GM03348 (cell line): Measurements from ENCODE around the gene HIBCH.
"Not testable (repeated sequence)": the region's sequence is repeated elsewhere in the genome, so short reads cannot be mapped to it uniquely, and the experiment has no call there.

Experiments used
- DNase-seq: peaks from one replicate; pipeline ENCODE4 v3.0.0; 2012; ENCODE audit warnings: low spot score

Gene HIBCH

GRCh38 chr2:190319555-190320498 lies at the start of gene HIBCH:
Gene HIBCH (minus strand): TSS chr2:190319826. CDS start chr2:190319750, 76 bp downstream.
- DNase-seq: peak; percentile 96

- DNase-seq: no peak
These were observed 47.5 kb upstream of the HIBCH start for GRCh38 chr2:190367091-190367490.

GRCh38 chr2:190366248-190366753 lies 46.7 kb upstream of the HIBCH start:
- DNase-seq: no peak

GRCh38 chr2:190365499-190366204 lies 46.0 kb upstream of the HIBCH start:
- no peak for DNase-seq

GRCh38 chr2:190362894-190363293 lies 43.3 kb upstream of the HIBCH start:
- no peak for DNase-seq

- no peak for DNase-seq
These were observed 41.9 kb upstream of the HIBCH start for GRCh38 chr2:190361572-190361971.

GRCh38 chr2:190360965-190361364 lies 41.3 kb upstream of the HIBCH start:
- DNase-seq: no peak

- no peak for DNase-seq
These were observed 40.9 kb upstream of the HIBCH start for GRCh38 chr2:190360561-190360960.

- not testable (repeated sequence) for DNase-seq
These were observed 39.2 kb upstream of the HIBCH start for GRCh38 chr2:190358655-190359448.

GRCh38 chr2:190357600-190357999 lies 38.0 kb upstream of the HIBCH start:
- DNase-seq: no peak

- no peak for DNase-seq
These were observed 36.5 kb upstream of the HIBCH start for GRCh38 chr2:190355968-190356644.

- no peak for DNase-seq
These were observed 34.5 kb upstream of the HIBCH start for GRCh38 chr2:190354003-190354690.

- DNase-seq: no peak
These were observed 33.9 kb upstream of the HIBCH start for GRCh38 chr2:190353537-190353899.

- DNase-seq: peak; percentile 14
These were observed 33.3 kb upstream of the HIBCH start for GRCh38 chr2:190352668-190353536.

- no peak for DNase-seq
These were observed 32.3 kb upstream of the HIBCH start for GRCh38 chr2:190351955-190352354.

GRCh38 chr2:190350371-190350770 lies 30.7 kb upstream of the HIBCH start:
- DNase-seq: no peak

- DNase-seq: no peak
These were observed 24.7 kb upstream of the HIBCH start for GRCh38 chr2:190344276-190344827.

- DNase-seq: peak; percentile 86
These were observed 24.1 kb upstream of the HIBCH start, which contains the start of gene INPP1 for GRCh38 chr2:190343536-190344275. Gene INPP1 (plus strand): TSS chr2:190343589. CDS start chr2:190360103, 16,514 bp downstream.

- no peak for DNase-seq
These were observed 23.5 kb upstream of the HIBCH start for GRCh38 chr2:190343089-190343535.
